Epidermal melanocyte (primary cell): ENCODE data around the gene FIG4.
"Not testable (repeated sequence)": the region's sequence is repeated elsewhere in the genome, so short reads cannot be mapped to it uniquely, and the experiment has no call there.

Experiments used
- DNase-seq: peaks from one replicate; pipeline ENCODE4 v3.0.0; 2011; ENCODE audit warnings: low spot score; ENCODE audit not compliant: insufficient read length

Gene FIG4

DNA sequence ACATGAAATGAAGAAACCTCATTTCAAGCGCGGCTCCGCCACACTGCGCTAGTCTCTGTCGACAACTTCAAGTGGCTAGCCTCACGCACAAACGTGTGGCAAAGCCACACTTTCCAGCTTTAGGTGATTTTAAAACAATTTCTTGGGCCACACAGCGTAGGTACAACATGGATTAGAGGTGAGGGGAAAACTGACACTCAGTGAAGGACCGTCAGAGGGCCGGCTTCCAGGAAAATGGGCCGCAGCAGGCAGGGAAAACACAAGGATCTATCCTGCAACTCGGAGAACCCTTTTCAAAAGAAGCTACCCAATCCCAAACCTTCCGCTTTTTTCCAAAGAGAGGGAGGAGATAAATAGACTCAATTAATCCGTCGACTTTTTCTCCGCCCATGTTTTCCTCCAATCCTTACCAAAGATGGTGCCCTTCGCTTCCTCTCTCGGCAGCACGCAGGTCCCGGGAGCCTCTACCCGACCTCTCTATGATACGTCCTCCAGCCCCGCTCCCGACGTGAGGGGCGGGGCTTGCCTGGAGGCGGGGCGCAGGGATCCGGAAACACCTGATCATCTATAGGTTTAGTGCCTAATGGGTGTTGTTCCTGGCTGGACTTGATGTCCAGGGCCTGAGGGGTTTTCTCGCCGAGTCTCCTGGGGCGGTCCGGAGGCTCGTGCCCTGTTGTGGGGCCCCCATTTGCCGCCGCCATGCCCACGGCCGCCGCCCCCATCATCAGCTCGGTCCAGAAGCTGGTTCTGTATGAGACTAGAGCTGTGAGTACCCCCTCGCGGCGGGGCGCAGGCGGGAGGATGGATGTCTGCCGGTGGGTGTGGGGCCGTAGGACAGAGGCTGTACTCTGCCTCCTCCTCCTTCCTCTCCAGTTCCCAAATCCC lies at the start of gene FIG4, which contains the start of gene AK9:
Gene FIG4 (plus strand): TSS at position 560 of the 885 bp plus-strand sequence. CDS start 140 bp downstream, at position 700.
Gene AK9 (minus strand): TSS at position 466 of the 885 bp plus-strand sequence. CDS start 15,457 bp downstream, outside the sequence.
- DNase-seq: peak; percentile 54

DNA sequence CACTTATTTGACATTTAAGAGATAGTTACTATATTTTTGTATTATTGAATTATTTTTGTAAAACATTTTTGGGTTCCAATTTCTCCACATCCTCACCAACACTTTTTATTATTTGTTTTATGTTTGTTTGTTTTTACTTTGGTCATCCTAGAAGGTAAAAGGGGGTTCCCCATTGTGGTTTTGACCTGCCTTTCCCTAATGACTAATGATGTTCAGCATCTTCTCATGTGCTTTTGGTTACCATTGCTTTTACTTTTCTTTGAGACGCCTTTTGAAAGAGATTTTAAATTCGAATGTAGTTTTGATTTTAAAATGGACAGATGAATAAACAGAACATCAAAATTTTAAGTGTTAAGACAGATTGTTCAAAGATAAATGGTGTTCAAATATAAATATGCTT lies 47.0 kb upstream of the FIG4 start:
- no peak for DNase-seq

DNA sequence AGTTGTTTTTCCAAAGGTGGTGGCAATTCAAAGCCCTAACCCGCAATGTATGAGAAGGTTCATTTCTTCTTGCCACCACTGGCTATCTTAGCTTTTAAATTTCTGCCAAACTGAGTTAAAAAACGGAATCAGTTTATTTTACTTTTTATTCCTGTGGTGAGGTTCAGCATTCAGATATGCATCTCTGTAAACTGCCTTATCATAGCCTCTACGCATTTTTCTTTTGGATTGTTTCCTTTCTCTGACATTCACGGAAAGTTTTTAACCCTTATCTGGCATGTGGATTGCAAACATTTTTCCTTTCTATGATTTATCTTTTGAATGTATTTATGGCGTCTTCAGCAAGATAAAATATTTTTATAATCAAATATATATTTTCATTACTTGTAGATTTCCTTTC lies 37.8 kb upstream of the FIG4 start:
- DNase-seq: no peak

DNA sequence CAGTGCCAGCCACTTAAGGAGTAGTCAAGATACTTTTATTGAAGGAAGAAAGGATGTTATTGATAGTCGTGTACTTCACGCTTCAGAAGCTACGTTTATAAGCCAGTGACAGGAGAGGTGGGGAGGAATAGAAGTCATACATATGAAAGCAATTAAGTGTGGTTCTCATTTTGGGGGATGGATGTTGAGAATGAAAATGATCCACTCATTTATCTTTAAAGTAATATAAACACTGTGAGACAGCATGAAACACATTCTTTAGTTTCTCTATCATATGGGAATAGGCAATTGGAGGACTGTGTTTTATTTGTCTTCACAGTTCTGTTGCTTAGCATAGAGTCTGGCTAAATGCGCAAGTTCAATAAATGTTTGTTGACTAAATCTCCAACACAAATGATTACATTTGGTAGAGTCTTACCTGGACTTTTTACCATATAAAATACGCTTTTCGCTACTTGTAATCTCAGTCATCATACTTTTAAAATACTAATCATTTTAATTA lies 35.3 kb upstream of the FIG4 start:
- no peak for DNase-seq

DNA sequence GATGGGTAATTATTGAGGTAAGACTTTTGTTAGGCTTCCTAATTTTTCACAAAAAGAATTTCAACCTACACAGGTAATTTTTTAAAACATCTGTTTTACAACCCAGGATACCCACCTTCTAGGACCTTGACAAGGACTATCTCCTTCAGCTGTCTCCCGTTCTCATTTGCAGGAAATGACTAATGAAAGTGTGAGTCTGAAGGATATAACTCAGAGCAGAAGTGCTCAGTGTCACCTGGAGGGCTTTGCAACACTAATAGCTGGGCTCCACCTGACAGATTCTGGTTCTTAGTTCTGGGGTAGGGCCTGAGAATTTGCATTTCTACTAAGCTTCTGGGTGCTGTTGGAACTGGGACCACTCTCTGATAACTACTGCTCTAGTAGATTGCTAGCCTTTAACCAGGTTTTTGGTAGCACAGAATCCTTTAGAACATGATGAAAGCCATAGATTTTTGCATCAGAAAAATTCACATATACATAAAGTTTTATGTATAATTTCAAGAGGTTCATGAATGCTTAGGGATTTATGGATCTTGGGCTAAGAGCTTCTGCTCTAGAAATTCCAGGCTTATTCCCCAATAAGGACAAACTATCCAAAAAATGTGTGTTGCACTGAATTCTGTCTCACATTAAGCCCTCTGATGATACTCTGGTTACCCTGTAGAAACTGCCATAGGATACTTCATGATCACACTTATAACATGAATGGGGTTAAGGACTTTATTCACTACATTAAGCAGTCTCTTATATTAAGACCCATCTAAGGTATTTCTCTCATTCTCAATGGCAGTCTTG lies 30.4 kb upstream of the FIG4 start:
- DNase-seq: no peak

DNA sequence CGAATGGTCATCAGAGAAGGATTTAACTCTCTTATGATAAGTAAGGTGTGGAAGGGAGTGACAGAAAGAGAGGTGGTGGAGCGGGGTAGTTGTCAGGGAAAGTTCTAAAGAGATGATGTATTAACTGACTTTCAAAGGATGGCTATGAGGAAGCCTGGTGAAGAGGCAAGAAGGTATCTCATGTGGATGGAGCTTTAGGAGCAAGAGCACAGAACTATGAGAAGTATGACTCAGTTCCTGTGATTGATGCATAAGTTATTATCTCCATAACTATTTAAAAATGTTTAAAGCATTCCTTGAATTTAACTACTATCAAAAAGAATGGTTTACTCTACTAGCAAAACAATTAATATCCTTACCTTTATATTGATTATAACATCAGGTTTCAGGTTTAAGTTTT lies 28.9 kb upstream of the FIG4 start:
- DNase-seq: no peak

DNA sequence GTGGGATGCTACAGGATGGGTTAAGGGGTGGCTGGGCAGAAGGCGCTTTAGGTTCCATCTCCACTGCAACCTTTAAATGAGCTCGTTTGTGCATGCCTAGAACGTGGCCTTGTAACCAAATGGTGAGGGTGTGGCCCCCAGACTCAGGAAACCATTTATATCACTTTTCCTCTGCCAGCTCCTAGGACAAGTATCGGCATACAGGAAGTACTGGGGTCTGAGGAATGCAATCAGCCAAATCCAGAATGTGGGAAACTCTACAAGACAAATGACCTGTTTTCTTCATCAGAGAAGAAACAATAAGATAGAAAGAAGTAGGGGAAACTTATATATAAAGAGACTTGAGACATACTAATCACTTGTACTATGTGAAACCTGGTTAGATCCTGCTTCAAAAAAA lies 21.3 kb upstream of the FIG4 start:
- no peak for DNase-seq

DNA sequence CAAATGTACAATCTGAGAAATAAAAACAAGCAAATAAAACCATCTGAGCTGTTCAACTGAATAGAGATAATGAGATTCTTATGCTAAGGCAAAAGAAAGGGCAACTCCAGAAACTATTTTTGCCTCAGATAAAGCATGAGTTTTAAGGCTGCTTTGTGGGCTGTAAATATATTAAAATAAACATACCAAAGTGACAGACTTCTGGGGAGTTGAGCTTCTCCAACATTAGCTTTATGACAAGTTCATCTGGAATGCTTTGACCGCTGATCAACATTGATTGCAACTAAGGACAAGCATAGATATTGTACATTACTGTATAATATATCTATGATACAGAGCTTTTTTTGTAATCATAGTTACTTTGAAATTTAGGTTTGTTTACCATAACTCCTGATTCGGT lies 19.4 kb upstream of the FIG4 start:
- DNase-seq: no peak

DNA sequence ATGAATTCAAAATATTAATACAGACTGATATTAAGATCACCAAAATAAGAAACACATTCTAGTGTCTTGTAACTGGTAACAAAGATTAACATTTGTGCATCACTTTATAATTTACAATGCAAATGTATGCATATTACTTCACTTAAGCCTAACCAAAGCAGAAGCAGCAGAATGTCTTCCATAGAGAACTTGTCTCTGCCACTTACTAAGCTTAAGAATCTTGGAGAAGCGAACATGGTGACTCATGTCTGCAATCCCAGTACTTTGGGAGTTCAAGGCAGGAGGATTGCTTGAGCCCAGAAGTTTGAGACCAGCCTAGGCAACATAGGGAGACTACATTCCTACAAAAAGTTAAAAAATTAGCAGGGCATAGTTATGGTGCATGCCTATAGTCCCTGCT lies 18.9 kb upstream of the FIG4 start:
- DNase-seq: no peak

DNA sequence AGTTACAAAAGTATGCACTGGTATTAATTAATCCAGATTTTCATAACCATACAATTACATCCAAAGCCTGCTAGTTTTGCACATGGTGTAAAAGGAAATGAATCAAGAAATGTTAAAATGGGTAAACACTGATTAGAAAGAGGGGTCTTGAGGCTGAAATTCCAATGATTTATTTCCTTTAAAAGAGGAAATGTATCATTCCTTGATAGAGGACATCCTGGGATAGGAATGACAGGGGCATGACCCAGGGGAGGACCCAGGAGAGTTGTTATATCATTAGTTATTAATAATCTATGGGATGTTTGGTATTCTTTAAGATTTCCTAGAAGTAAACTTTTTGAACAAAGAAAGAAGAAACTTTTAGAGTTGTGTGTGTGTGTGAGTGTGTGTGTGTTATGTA lies 18.3 kb upstream of the FIG4 start:
- DNase-seq: no peak

DNA sequence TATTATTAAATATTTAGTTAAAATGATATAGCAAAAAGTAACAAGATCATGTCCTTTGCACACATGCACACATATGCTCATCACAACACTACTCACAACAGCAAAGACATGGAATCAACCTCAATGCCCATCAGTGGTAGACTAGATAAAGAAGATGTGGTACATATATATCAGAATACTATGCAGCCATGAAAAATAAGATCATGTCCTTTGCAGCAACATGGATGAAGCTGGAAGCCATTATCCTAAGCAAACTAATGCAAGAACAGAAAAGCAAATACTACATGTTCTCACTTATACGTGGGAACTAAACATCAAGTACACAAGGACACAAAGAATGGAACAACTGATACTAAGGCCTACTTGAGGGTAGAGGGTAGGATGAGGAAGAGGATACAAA lies 14.4 kb upstream of the FIG4 start:
- DNase-seq: no peak

DNA sequence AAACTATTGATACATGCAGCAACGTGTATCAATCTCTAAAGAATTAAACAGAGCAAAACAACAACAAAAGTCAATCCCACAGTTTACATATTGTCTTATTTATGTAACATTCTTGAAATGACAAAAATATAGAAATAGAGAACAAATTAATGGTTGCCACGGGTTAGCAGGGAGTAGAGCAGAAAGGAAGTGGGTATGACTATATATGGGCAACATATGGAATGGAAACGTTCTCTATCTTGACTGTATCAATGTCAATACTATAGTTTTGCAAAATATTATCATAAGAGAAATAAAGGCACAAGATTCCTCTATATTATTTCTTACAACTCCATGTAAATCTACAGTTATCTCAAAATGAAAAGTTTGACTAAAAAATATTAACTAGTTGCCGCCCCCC lies 12.9 kb upstream of the FIG4 start:
- DNase-seq: no peak

DNA sequence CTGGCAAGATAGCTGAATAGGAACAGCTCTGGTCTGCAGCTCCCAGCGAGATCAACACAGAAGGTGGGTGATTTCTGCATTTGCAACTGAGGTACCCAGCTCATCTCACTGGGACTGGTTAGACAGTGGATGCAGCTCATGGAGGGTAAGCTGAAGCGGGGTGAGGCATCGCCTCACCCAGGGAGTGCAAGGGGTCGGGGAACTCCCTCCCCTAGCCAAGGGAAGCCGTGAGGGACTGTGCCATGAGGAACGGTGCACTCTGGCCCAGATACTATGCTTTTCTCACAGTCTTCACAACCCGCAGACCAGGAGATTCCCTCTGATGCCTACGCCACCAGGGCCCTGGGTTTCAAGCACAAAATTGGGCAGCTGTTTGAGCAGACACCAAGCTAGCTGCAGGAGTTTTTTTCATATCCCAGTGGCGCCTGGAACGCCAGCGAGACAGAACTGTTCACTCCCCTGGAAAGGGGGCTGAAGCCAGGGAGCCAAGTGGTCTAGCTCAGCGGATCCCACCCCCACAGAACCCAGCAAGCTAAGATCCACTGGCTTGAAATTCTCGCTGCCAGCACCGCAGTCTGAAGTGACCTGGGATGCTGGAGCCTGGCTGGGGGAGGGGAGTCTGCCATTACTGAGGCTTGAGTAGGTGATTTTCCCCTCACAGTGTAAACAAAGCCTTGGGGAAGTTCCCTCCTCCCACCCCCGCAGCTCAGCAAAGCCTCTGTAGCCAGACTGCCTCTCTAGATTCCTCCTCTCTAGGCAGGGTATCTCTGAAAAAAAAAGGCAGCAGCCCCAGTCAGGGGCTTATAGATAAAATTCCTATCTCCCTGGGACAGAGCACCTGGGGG lies 12.2 kb upstream of the FIG4 start:
- not testable (repeated sequence) for DNase-seq

DNA sequence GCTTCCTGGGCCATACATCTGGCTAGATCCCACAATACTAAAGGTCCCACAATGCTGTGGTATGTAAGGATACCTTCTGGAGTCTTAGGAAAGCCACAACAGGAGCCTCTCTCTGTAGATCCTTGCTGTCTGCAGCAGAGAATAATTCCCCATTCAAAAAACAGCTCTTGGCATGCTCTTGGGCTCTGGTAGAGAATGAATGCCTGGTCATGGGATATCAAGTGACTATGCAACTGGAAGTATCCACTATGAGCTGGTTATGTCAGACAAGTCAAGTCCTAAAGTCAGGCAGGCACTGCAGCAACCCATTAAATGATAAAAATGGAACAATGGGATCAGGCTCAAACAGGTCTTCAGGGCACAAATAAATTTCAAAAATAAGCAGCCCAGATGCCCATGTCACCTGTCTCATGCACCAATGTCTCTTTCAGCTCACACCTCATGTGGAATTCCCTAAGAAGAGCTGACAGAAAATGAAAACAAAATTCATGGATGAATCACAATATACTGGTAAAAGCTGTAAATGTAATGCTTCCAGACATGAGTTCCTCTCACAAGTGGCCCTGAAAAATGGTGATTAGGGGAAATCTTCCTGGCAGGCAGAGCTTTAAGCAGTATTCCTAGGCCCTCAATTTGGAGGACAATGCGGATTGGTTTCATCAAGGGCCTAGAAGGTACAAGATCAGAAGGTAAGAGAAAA lies 4.4 kb upstream of the FIG4 start:
- no peak for DNase-seq

DNA sequence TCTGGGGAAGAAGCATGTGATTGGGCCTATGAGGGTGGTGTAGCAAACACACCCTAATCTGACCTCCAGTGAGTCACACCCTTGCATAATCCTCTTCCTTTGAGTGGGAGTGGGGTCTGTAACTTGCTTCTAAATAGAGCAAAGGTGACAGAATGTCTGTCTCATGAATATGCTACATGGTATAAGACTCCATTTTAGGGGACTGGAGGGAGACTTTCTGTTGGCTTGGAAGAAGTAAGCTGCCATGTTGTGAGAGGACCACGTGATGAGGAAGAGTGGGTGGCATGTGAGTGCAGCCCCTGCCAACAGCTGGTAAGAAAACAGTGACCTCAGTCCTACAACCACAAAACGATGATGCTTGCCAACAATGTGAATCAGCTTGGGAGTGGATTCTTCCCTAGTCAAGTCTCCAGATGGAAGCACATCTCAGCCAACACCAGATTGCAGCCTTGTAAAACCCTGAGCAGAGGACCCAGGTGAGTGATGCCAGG lies 3.8 kb upstream of the FIG4 start:
- DNase-seq: no peak

DNA sequence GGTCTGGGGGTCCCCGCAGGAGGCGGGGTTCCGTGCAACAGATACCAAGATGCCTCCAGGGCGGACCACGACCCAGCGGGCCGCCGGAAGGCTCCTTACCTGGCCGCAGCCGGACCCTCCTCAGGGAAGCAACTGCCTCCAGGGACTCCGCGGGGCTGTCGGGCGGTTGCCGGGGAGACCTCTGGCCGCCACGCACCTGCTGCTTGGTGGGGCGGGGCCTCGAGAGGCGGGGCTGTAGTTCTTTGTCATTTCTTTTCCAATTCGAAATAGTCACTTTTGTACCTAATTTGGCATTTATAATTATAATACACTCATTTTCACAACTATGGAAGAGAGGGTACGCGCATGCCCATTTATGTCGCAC lies 741 bp upstream of the FIG4 start:
- DNase-seq: no peak

DNA sequence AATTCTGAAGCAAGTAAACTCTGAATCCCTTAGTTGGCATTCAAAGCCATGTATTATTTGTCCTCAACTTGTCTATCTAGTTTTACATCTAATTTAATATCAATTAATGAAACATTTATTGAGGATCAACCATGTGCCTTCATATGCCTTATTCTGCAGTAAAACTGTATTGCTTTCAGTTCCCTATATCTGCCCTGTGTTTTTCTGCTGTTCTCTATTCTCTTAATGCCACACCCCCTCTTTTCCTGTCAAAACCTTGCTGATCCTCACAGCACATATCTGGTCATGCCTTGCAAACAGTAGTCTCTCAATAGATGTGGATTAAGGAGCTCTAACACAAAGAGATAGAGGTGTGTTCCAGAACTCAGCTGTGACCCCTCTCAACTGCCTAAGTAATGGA lies 2.0 kb downstream of the FIG4 start:
- DNase-seq: no peak

DNA sequence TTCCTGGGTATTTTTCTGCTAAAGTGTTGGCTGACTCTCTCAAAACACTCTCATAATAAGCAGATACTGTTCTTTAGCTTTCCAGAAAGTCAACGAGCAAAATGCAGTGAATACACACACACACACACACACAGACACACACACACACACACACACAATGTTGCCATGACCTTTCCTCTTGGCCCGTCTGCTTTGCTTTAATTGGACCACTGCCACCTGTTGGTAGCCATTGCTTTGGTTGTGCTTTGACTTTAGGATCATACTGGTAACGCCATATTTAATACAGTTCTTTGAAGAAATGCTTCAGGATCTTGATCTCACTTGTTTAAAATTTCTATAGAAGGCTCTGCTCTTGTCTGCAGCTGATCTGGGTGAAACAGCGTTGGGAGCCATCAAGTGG lies 4.4 kb downstream of the FIG4 start:
- no peak for DNase-seq

DNA sequence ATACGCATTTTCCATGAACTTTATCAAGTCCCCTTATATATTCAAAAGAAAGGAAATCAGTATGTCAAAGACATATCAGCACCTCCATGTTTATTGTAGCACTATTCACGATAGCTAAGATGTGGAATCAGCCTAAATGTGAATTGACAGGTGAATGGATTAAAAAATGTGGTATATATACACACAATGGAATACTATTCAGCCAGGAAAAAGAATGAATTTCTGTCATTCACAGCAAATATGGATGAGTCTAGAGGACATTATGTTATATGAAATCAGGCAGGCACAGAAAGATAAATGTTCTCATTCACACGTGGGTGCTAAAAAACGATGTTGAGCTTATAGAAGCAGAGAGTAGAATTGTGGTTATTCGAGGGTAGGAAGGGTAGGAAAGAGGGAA lies 5.3 kb downstream of the FIG4 start:
- no peak for DNase-seq

DNA sequence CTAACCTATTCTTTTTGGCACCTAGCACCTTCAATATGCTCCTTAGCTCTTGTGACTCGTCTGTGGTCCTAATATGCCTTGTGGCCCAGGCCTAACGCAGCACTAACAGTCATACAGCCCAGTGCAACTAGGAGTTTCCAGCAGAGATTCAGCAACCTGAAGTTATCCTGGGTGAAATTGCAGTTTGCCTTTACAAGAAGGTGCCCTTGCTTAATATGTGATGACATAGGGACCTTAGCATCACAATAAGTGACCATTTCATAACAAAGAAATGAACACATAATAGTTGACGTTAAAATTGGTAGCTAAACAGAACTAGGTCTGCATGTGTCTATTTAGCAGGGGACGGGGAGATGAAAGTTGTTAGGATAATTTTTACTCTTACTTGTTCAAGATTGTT lies 10.1 kb downstream of the FIG4 start:
- DNase-seq: no peak

DNA sequence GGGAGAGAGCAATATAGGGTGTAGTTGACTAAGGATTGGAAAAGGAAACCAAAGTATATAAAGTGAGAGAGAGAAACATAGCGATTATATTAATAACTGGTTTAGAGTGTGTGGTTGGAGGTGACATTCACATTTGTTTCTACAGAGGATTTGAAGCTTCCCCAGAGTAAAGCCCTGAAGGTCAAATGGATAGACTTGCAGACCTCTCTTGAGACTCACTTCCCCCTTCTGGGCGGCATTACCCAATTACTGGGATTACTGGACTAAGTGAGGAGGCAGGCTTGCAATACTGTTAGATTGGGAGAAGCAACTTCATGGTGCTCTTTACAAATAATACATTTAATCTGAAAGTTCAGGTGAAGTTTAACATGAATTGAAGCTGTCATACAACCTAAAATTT lies 10.7 kb downstream of the FIG4 start:
- DNase-seq: no peak
